ENCODE measurements around the gene TBC1D8B. TPM values are rescaled to one million over a fixed set of nuclear protein-coding genes. Genes with fewer than 3 reads are reported as not detected.
"Not testable (repeated sequence)": the region's sequence is repeated elsewhere in the genome, so short reads cannot be mapped to it uniquely, and the experiment has no call there.

TBC1D8B gene
- total and polyA plus RNA-seq, 2 donors (not counting 1 experiment from before 2014, with no cell fraction given) = 0.46 to 9.1 TPM

GRCh38 chrX:106802063-106802387, 448 bp upstream of the TBC1D8B start:
- H3K27me3 Mint-ChIP-seq = peaks cover 5% of the 10 kb centered on the region
- Histone ChIP-seq H3K36me3 (replicated peaks in 1 of 2; ENCODE audit: control extremely low read depth in 1 of 2, control insufficient read depth in 1 of 2, extremely low read depth in 1 of 2, insufficient read depth in 2 of 2, low read length in 1 of 2) (no peaks in the 10 kb centered on the region), H2AFZ (ENCODE audit: insufficient read depth, low read depth, low read length, poor library complexity, severe bottlenecking) (peak overlapping the region; percentile 60), H3K27me3 (replicated peaks in 1 of 4; ENCODE audit: control extremely low read depth in 1 of 4, control insufficient read depth in 3 of 4, insufficient read depth in 4 of 4, low read length in 3 of 4) (peaks cover 0 to 12% (median 3%) of the 10 kb centered on the region in 4 experiments), H3K27ac (ENCODE audit: low read length in 2 of 2) (no peak overlapping the region), H3K9ac (ENCODE audit: low read length) (peak overlapping the region; percentile 61), H3K9me3 (ENCODE audit: control extremely low read depth in 1 of 3, control insufficient read depth in 2 of 3, insufficient read depth in 1 of 3, low read length in 2 of 3) (no peaks in the 10 kb centered on the region), H4K20me1 (ENCODE audit: control insufficient read depth, insufficient read depth, low read length, poor library complexity, severe bottlenecking) (no peaks in the 10 kb centered on the region), H3K4me1 (ENCODE audit: control insufficient read depth in 2 of 2, insufficient read depth in 2 of 2, low read length in 2 of 2) (peaks cover 16 to 18% of the 10 kb centered on the region in 2 donors), H3K79me2 (ENCODE audit: control insufficient read depth, insufficient read depth, low read length) (no peaks in the 10 kb centered on the region), H3K4me3 (ENCODE audit: control extremely low read depth in 1 of 5, extremely low read depth in 1 of 5, insufficient read depth in 1 of 5, low read depth in 2 of 5, low read length in 4 of 5) (peak overlapping the region; percentile 12 to 71 (median 51)), H3K4me2 (replicated peaks; ENCODE audit: low read depth, low read length, poor library complexity, severe bottlenecking) (peak overlapping the region; percentile 70)
- TF ChIP-seq, protein P1, sequence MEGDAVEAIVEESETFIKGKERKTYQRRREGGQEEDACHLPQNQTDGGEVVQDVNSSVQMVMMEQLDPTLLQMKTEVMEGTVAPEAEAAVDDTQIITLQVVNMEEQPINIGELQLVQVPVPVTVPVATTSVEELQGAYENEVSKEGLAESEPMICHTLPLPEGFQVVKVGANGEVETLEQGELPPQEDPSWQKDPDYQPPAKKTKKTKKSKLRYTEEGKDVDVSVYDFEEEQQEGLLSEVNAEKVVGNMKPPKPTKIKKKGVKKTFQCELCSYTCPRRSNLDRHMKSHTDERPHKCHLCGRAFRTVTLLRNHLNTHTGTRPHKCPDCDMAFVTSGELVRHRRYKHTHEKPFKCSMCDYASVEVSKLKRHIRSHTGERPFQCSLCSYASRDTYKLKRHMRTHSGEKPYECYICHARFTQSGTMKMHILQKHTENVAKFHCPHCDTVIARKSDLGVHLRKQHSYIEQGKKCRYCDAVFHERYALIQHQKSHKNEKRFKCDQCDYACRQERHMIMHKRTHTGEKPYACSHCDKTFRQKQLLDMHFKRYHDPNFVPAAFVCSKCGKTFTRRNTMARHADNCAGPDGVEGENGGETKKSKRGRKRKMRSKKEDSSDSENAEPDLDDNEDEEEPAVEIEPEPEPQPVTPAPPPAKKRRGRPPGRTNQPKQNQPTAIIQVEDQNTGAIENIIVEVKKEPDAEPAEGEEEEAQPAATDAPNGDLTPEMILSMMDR (IDR thresholded peaks at IDR 0.05) = no peak
- no peak for TF ChIP-seq EZH2 (IDR thresholded peaks at IDR 0.05; ENCODE audit: borderline replicate concordance, insufficient read depth, low read depth, low read length, poor library complexity, severe bottlenecking)
- H3K4me3 Mint-ChIP-seq = peak overlapping the region; percentile 94
- no peak for ATAC-seq (ENCODE audit: low read depth)
- no peak for DNase-seq
- WGBS (ENCODE audit: insufficient coverage) = no CpG with 5 or more reads among the region's 11 CpGs
- peaks cover 26% of the 10 kb centered on the region for H3K4me1 Mint-ChIP-seq
- ChIA-PET CTCF (no interaction called here), POLR2A (no interaction called here)
- H3K27ac Mint-ChIP-seq = no peak overlapping the region
- no peaks in the 10 kb centered on the region for H3K9me3 Mint-ChIP-seq (ENCODE audit: insufficient read depth)
- intact Hi-C loops (cut with micrococcal nuclease) = loop anchor here (5.0 to 10.0 kb wide), 2 partner anchors 190 to 1293 kb away; partner anchors contain the start of genes ATG4A, PSMD10 and RADX

- DNase-seq (no peak), ATAC-seq (ENCODE audit: low read depth) (no peak)
- Histone ChIP-seq H3K9ac (ENCODE audit: low read length) (no peak overlapping the region), H3K79me2 (ENCODE audit: control insufficient read depth, insufficient read depth, low read length) (no peaks in the 10 kb centered on the region), H3K4me2 (replicated peaks; ENCODE audit: low read depth, low read length, poor library complexity, severe bottlenecking) (no peak overlapping the region), H4K20me1 (ENCODE audit: control insufficient read depth, insufficient read depth, low read length, poor library complexity, severe bottlenecking) (no peaks in the 10 kb centered on the region), H3K4me1 (ENCODE audit: control insufficient read depth in 2 of 2, insufficient read depth in 2 of 2, low read length in 2 of 2) (no peaks in the 10 kb centered on the region), H3K27me3 (replicated peaks in 1 of 4; ENCODE audit: control extremely low read depth in 1 of 4, control insufficient read depth in 3 of 4, insufficient read depth in 4 of 4, low read length in 3 of 4) (no peaks in the 10 kb centered on the region), H3K4me3 (ENCODE audit: control extremely low read depth in 1 of 5, extremely low read depth in 1 of 5, insufficient read depth in 1 of 5, low read depth in 2 of 5, low read length in 4 of 5) (no peak overlapping the region), H3K9me3 (ENCODE audit: control extremely low read depth in 1 of 3, control insufficient read depth in 2 of 3, insufficient read depth in 1 of 3, low read length in 2 of 3) (no peaks in the 10 kb centered on the region), H3K36me3 (replicated peaks in 1 of 2; ENCODE audit: control extremely low read depth in 1 of 2, control insufficient read depth in 1 of 2, extremely low read depth in 1 of 2, insufficient read depth in 2 of 2, low read length in 1 of 2) (no peaks in the 10 kb centered on the region), H3K27ac (ENCODE audit: low read length in 2 of 2) (no peak overlapping the region), H2AFZ (ENCODE audit: insufficient read depth, low read depth, low read length, poor library complexity, severe bottlenecking) (no peak overlapping the region)
- WGBS (ENCODE audit: insufficient coverage) = no CpG with 5 or more reads among the region's 7 CpGs
- CTCF ChIA-PET = no interaction called here
- Mint-ChIP-seq H3K4me1 (no peaks in the 10 kb centered on the region), H3K27ac (no peak overlapping the region), H3K4me3 (no peak overlapping the region), H3K27me3 (no peaks in the 10 kb centered on the region), H3K9me3 (ENCODE audit: insufficient read depth) (no peaks in the 10 kb centered on the region)
- POLR2A ChIA-PET = no interaction called here
- TF ChIP-seq, protein P1 (IDR thresholded peaks at IDR 0.05) = no peak
- TF ChIP-seq EZH2 (IDR thresholded peaks at IDR 0.05; ENCODE audit: borderline replicate concordance, insufficient read depth, low read depth, low read length, poor library complexity, severe bottlenecking) = no peak
- intact Hi-C loops (cut with micrococcal nuclease) = no loop called here
Observed at GRCh38 chrX:106811131-106811910, 8.8 kb downstream of the TBC1D8B start.

GRCh38 chrX:106812930-106813329, 10.5 kb downstream of the TBC1D8B start:
- H4K20me1 ChIP-seq (ENCODE audit: control insufficient read depth, insufficient read depth, low read length, poor library complexity, severe bottlenecking); H3K27me3 ChIP-seq (replicated peaks in 1 of 4; ENCODE audit: control extremely low read depth in 1 of 4, control insufficient read depth in 3 of 4, insufficient read depth in 4 of 4, low read length in 3 of 4); CTCF ChIA-PET; H3K9ac ChIP-seq (ENCODE audit: low read length); ATAC-seq (ENCODE audit: low read depth); H3K9me3 ChIP-seq (ENCODE audit: control extremely low read depth in 1 of 3, control insufficient read depth in 2 of 3, insufficient read depth in 1 of 3, low read length in 2 of 3); intact Hi-C loops (cut with micrococcal nuclease); H3K79me2 ChIP-seq (ENCODE audit: control insufficient read depth, insufficient read depth, low read length); H3K4me3 Mint-ChIP-seq; DNase-seq; H3K27ac Mint-ChIP-seq; H3K27ac ChIP-seq (ENCODE audit: low read length in 2 of 2); H3K27me3 Mint-ChIP-seq; H3K9me3 Mint-ChIP-seq (ENCODE audit: insufficient read depth); POLR2A ChIA-PET; H3K4me1 Mint-ChIP-seq; H2AFZ ChIP-seq (ENCODE audit: insufficient read depth, low read depth, low read length, poor library complexity, severe bottlenecking); H3K4me3 ChIP-seq (ENCODE audit: control extremely low read depth in 1 of 5, extremely low read depth in 1 of 5, insufficient read depth in 1 of 5, low read depth in 2 of 5, low read length in 4 of 5); H3K4me2 ChIP-seq (replicated peaks; ENCODE audit: low read depth, low read length, poor library complexity, severe bottlenecking); H3K4me1 ChIP-seq (ENCODE audit: control insufficient read depth in 2 of 2, insufficient read depth in 2 of 2, low read length in 2 of 2); H3K36me3 ChIP-seq (replicated peaks in 1 of 2; ENCODE audit: control extremely low read depth in 1 of 2, control insufficient read depth in 1 of 2, extremely low read depth in 1 of 2, insufficient read depth in 2 of 2, low read length in 1 of 2): not testable (repeated sequence)
- WGBS (ENCODE audit: insufficient coverage) = no CpG with 5 or more reads among the region's 5 CpGs
